Measurements from ENCODE around the gene DDA1. TPM values are rescaled to one million over a fixed set of nuclear protein-coding genes. Genes with fewer than 3 reads are reported as not detected.

The DDA1 gene
- total and polyA plus RNA-seq, 2 of the 13 experiments (the other 11 are each of a cell fraction or from before 2014, with no cell fraction given): 24.5 to 26.0 TPM

DNA sequence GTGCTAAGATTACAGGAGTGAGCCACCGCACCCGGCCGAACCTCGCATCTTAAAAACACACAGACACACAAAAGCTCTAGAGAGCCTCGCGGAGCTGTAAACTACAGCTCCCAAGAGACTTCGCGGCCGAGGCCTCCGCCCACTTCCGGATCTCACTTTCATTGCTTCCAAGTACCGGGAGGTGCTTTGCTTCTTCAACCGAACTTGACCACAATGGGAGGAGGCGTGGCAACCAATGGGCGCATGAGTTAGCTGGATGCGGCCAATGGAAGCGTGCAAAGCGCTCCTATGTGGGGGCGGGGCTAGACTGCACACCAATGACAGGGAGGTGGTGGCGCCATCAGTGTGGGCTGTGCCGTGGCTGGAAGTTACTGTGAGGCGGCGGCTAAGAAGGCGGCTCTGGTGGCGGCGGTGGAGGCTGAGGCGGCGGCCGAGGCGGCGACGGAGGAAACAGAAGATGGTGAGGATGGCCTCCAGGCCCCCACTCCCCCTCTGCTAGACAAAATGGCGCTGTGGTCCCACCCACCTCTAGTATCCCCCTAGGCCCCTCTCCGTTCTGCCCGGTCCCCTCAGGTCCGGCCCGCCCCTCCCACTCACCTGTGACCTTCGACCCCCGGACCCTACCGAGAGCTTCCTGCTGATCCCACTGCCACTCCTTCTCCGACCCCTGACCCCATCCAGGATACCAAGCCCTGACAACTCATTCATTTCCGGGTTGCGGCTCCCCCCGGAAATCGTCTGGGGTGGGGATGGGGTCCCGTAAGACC is at the start of gene DDA1 (continued):
- TF ChIP-seq, protein P1, sequence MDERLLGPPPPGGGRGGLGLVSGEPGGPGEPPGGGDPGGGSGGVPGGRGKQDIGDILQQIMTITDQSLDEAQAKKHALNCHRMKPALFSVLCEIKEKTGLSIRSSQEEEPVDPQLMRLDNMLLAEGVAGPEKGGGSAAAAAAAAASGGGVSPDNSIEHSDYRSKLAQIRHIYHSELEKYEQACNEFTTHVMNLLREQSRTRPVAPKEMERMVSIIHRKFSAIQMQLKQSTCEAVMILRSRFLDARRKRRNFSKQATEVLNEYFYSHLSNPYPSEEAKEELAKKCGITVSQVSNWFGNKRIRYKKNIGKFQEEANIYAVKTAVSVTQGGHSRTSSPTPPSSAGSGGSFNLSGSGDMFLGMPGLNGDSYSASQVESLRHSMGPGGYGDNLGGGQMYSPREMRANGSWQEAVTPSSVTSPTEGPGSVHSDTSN (CRISPR knock-in tag; IDR thresholded peaks at IDR 0.05): no peak
- TF ChIP-seq, protein P2, sequence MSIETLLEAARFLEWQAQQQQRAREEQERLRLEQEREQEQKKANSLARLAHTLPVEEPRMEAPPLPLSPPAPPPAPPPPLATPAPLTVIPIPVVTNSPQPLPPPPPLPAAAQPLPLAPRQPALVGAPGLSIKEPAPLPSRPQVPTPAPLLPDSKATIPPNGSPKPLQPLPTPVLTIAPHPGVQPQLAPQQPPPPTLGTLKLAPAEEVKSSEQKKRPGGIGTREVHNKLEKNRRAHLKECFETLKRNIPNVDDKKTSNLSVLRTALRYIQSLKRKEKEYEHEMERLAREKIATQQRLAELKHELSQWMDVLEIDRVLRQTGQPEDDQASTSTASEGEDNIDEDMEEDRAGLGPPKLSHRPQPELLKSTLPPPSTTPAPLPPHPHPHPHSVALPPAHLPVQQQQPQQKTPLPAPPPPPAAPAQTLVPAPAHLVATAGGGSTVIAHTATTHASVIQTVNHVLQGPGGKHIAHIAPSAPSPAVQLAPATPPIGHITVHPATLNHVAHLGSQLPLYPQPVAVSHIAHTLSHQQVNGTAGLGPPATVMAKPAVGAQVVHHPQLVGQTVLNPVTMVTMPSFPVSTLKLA (IDR thresholded peaks at IDR 0.05): no peak; the same call in 1 of the 2 replicates
- TF ChIP-seq CEBPG (CRISPR knock-in tag; IDR thresholded peaks at IDR 0.05) (no peak), ZNF883 (CRISPR knock-in tag; IDR thresholded peaks at IDR 0.05; ENCODE audit: not compliant biosample characterization) (peak; percentile 62), SNRNP70 (IDR thresholded peaks at IDR 0.05; ENCODE audit: low read depth, low read length) (no peak), NCOA1 (CRISPR knock-in tag; IDR thresholded peaks at IDR 0.05) (0 out of 2 replicates have a peak, but pooled peaks have one; percentile 77), ZNF160 (CRISPR knock-in tag; IDR thresholded peaks at IDR 0.05) (no peak), MIER2 (CRISPR knock-in tag; IDR thresholded peaks at IDR 0.05) (no peak), TBX2 (CRISPR knock-in tag; IDR thresholded peaks at IDR 0.05; ENCODE audit: borderline replicate concordance) (peak; percentile 32; the same call in 1 of the 2 replicates), ZFP62 (CRISPR knock-in tag; IDR thresholded peaks at IDR 0.05) (no peak), IRF2 (CRISPR knock-in tag; IDR thresholded peaks at IDR 0.05) (peak; percentile 53; the same call in 1 of the 2 replicates), NPAS2 (CRISPR knock-in tag; IDR thresholded peaks at IDR 0.05; ENCODE audit: borderline replicate concordance) (no peak), XBP1 (CRISPR knock-in tag; IDR thresholded peaks at IDR 0.05) (no peak), CENPX (CRISPR knock-in tag; IDR thresholded peaks at IDR 0.05) (no peak)
- TF ChIP-seq, protein P3, sequence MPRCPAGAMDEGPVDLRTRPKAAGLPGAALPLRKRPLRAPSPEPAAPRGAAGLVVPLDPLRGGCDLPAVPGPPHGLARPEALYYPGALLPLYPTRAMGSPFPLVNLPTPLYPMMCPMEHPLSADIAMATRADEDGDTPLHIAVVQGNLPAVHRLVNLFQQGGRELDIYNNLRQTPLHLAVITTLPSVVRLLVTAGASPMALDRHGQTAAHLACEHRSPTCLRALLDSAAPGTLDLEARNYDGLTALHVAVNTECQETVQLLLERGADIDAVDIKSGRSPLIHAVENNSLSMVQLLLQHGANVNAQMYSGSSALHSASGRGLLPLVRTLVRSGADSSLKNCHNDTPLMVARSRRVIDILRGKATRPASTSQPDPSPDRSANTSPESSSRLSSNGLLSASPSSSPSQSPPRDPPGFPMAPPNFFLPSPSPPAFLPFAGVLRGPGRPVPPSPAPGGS (CRISPR knock-in tag; IDR thresholded peaks at IDR 0.05): 0 out of 2 replicates have a peak, but pooled peaks have one; percentile 28
- TF ChIP-seq, protein P4, sequence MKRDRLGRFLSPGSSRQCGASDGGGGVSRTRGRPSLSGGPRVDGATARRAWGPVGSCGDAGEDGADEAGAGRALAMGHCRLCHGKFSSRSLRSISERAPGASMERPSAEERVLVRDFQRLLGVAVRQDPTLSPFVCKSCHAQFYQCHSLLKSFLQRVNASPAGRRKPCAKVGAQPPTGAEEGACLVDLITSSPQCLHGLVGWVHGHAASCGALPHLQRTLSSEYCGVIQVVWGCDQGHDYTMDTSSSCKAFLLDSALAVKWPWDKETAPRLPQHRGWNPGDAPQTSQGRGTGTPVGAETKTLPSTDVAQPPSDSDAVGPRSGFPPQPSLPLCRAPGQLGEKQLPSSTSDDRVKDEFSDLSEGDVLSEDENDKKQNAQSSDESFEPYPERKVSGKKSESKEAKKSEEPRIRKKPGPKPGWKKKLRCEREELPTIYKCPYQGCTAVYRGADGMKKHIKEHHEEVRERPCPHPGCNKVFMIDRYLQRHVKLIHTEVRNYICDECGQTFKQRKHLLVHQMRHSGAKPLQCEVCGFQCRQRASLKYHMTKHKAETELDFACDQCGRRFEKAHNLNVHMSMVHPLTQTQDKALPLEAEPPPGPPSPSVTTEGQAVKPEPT (CRISPR knock-in tag; IDR thresholded peaks at IDR 0.05; ENCODE audit: low read depth): 0 out of 2 replicates have a peak, but pooled peaks have one; percentile 58
- TF ChIP-seq, protein P5, sequence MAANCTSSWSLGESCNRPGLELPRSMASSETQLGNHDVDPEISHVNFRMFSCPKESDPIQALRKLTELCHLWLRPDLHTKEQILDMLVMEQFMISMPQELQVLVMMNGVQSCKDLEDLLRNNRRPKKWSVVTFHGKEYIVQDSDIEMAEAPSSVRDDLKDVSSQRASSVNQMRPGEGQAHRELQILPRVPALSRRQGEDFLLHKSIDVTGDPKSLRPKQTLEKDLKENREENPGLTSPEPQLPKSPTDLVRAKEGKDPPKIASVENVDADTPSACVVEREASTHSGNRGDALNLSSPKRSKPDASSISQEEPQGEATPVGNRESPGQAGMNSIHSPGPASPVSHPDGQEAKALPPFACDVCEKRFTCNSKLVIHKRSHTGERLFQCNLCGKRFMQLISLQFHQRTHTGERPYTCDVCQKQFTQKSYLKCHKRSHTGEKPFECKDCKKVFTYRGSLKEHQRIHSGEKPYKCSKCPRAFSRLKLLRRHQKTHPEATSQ (CRISPR knock-in tag; IDR thresholded peaks at IDR 0.05; ENCODE audit: borderline replicate concordance): no peak
- TF ChIP-seq, protein P6, sequence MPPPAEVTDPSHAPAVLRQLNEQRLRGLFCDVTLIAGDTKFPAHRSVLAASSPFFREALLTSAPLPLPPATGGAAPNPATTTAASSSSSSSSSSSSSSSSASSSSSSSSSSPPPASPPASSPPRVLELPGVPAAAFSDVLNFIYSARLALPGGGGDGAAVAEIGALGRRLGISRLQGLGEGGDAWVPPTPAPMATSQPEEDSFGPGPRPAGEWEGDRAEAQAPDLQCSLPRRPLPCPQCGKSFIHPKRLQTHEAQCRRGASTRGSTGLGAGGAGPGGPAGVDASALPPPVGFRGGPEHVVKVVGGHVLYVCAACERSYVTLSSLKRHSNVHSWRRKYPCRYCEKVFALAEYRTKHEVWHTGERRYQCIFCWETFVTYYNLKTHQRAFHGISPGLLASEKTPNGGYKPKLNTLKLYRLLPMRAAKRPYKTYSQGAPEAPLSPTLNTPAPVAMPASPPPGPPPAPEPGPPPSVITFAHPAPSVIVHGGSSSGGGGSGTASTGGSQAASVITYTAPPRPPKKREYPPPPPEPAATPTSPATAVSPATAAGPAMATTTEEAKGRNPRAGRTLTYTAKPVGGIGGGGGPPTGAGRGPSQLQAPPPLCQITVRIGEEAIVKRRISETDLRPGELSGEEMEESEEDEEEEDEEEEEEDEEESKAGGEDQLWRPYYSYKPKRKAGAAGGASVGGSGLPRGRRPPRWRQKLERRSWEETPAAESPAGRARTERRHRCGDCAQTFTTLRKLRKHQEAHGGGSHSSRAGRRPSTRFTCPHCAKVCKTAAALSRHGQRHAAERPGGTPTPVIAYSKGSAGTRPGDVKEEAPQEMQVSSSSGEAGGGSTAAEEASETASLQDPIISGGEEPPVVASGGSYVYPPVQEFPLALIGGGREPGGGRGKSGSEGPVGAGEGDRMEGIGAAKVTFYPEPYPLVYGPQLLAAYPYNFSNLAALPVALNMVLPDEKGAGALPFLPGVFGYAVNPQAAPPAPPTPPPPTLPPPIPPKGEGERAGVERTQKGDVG (CRISPR knock-in tag; IDR thresholded peaks at IDR 0.05; ENCODE audit: borderline replicate concordance): no peak
